IMR-90 (cell line): ENCODE results near the gene SLAMF7. TPM values are rescaled to one million over a fixed set of nuclear protein-coding genes. Genes with fewer than 3 reads are reported as not detected.

Experiments
- ATAC-seq: fragments of 200-7000 bp; cut with Tn5 transposase; 2 replicates; pipeline ENCODE4 v1.9.1; 2020; ENCODE audit warnings: low read depth, mild to moderate bottlenecking, moderate library complexity
- BruUV-seq: library from RNA; stranded (reverse); fragments of 400-500 nt; replicated peaks from 2 replicates; lab custom pipeline; 2021; lab: Mats Ljungman, UMichigan
- CTCF ChIA-PET: fragments of 300-600 bp; formaldehyde crosslinking; extraction: SDS; loops from one replicate; lab custom pipeline; 2021; ENCODE audit warnings: antibody characterized with exemption; lab: Yijun Ruan, JAX
- POLR2A ChIA-PET: fragments of 300-600 bp; sonication (Branson Sonifier 250); formaldehyde crosslinking; loops from one replicate; lab custom pipeline; 2022; ENCODE audit warnings: antibody characterized with exemption; ENCODE audit not compliant: unreplicated experiment; lab: Charles Lee
- DNase-seq: peaks from one replicate; pipeline ENCODE4 v3.0.0; 2013
- H2AFZ ChIP-seq: replicated peaks from 2 replicates; pipeline ENCODE3; 2013; ENCODE audit warnings: low read length, mild to moderate bottlenecking; ENCODE audit not compliant: poor library complexity
- H2AK5ac ChIP-seq: 2 replicates; pipeline ENCODE4 v1.6.1; 2013; ENCODE audit warnings: low read depth, low read length, inconsistent platforms
- H2AK9ac ChIP-seq: replicated peaks from 2 replicates; pipeline ENCODE3; 2013; ENCODE audit warnings: mild to moderate bottlenecking, low read depth, low read length, moderate library complexity; ENCODE audit not compliant: poor library complexity
- H2BK120ac ChIP-seq: 2 replicates; pipeline ENCODE4 v1.6.1; 2013; ENCODE audit warnings: low read depth, low read length, inconsistent platforms
- H2BK15ac ChIP-seq: 3 replicates; pipeline ENCODE4 v1.6.1; 2013; ENCODE audit warnings: low read depth, low read length, inconsistent platforms
- H2BK20ac ChIP-seq: 2 replicates; pipeline ENCODE4 v1.6.1; 2013; ENCODE audit warnings: low read depth, mild to moderate bottlenecking, inconsistent platforms, low read length, moderate library complexity
- H2BK5ac ChIP-seq: 2 replicates; pipeline ENCODE4 v1.6.1; 2013; ENCODE audit warnings: mild to moderate bottlenecking, low read depth, low read length, inconsistent platforms; ENCODE audit not compliant: poor library complexity, severe bottlenecking
- H3K14ac ChIP-seq: replicated peaks from 2 replicates; pipeline ENCODE4 v1.6.1; 2013; ENCODE audit warnings: low read depth, low read length, inconsistent platforms
- H3K18ac ChIP-seq: 2 replicates; pipeline ENCODE4 v1.6.1; 2013; ENCODE audit warnings: low read depth, low read length, control low read depth
- H3K23ac ChIP-seq: 2 replicates; pipeline ENCODE4 v1.6.1; 2013; ENCODE audit warnings: low read depth, low read length, inconsistent platforms
- H3K27ac ChIP-seq: 2 replicates; pipeline ENCODE4 v1.5.1; 2013; ENCODE audit warnings: mild to moderate bottlenecking, control low read depth, low read length; ENCODE audit not compliant: insufficient read depth
- H3K27me3 ChIP-seq: 2 replicates; pipeline ENCODE4 v1.6.1; 2013; ENCODE audit warnings: low read length; ENCODE audit not compliant: control insufficient read depth, insufficient read depth
- H3K36me3 ChIP-seq: 2 replicates; pipeline ENCODE4 v1.6.1; 2013; ENCODE audit warnings: low read length, mixed read lengths; ENCODE audit not compliant: control insufficient read depth, insufficient read depth
- H3K4ac ChIP-seq: 2 replicates; pipeline ENCODE4 v1.6.1; 2013; ENCODE audit warnings: low read depth, low read length, inconsistent platforms
- H3K4me1 ChIP-seq: 2 replicates; pipeline ENCODE4 v1.6.1; 2013; ENCODE audit warnings: low read length, mixed read lengths; ENCODE audit not compliant: control insufficient read depth, insufficient read depth
- H3K4me2 ChIP-seq: 2 replicates; pipeline ENCODE4 v1.6.1; 2013; ENCODE audit warnings: low read depth, mild to moderate bottlenecking, control low read depth, low read length, moderate library complexity
- H3K4me3 ChIP-seq: 2 replicates; pipeline ENCODE4 v1.5.1; 2013; ENCODE audit warnings: low read depth, mild to moderate bottlenecking, control low read depth, low read length, moderate library complexity; ENCODE audit not compliant: insufficient read depth
- H3K56ac ChIP-seq: 2 replicates; pipeline ENCODE4 v1.6.1; 2013; ENCODE audit warnings: low read length, inconsistent platforms; ENCODE audit not compliant: insufficient read depth; ENCODE audit errors: extremely low read depth
- H3K79me1 ChIP-seq, 2 experiments: 2 replicates each; pipeline ENCODE4 v1.6.1; 2013; ENCODE audit warnings: low read length in 2 of 2, inconsistent platforms in 1 of 2, low read depth in 1 of 2
- H3K9ac ChIP-seq: 2 replicates; pipeline ENCODE4 v1.6.1; 2013; ENCODE audit warnings: low read depth, low read length, control low read depth
- H3K9me1 ChIP-seq: 2 replicates; pipeline ENCODE4 v1.6.1; 2013; ENCODE audit warnings: low read length, inconsistent platforms; ENCODE audit not compliant: insufficient read depth
- H3K9me3 ChIP-seq: 2 replicates; pipeline ENCODE4 v1.6.1; 2013; ENCODE audit warnings: low read length; ENCODE audit not compliant: control insufficient read depth, insufficient read depth
- H4K20me1 ChIP-seq: 2 replicates; pipeline ENCODE4 v1.6.1; 2013; ENCODE audit warnings: low read length, inconsistent platforms; ENCODE audit not compliant: insufficient read depth
- H4K5ac ChIP-seq: 2 replicates; pipeline ENCODE4 v1.6.1; 2013; ENCODE audit warnings: mild to moderate bottlenecking, low read depth, low read length, control low read depth
- H4K8ac ChIP-seq, 2 experiments: 2 replicates each; pipeline ENCODE4 v1.6.1; 2013; ENCODE audit warnings: low read depth in 2 of 2, low read length in 2 of 2, control low read depth in 1 of 2, inconsistent platforms in 1 of 2
- H4K91ac ChIP-seq: 2 replicates; pipeline ENCODE4 v1.6.1; 2013; ENCODE audit warnings: low read depth, low read length, inconsistent platforms; ENCODE audit not compliant: insufficient read depth
- BHLHE40 ChIP-seq: fragments of 150-350 bp; IDR thresholded peaks from 2 replicates; pipeline ENCODE4 v1.6.1; 2016; ENCODE audit warnings: mild to moderate bottlenecking, low read depth, low read length
- CTCF ChIP-seq: conservative IDR thresholded peaks from 2 replicates; pipeline ENCODE4 v1.5.1; 2012; ENCODE audit warnings: mild to moderate bottlenecking, low read depth, low read length, improper control_type of control experiment
- FOS ChIP-seq: fragments of 150-350 bp; IDR thresholded peaks from 2 replicates; pipeline ENCODE4 v1.6.1; 2016; ENCODE audit warnings: low read depth, low read length
- MAFK ChIP-seq: IDR thresholded peaks from 2 replicates; pipeline ENCODE4 v1.6.1; 2012; ENCODE audit warnings: low read depth, low read length, improper control_type of control experiment
- MAZ ChIP-seq: IDR thresholded peaks from 2 replicates; pipeline ENCODE4 v1.6.1; 2012; ENCODE audit warnings: low read depth, mild to moderate bottlenecking, low read length, improper control_type of control experiment, moderate library complexity, borderline replicate concordance
- NFE2L2 ChIP-seq: fragments of 150-350 bp; IDR thresholded peaks from 2 replicates; pipeline ENCODE4 v1.6.1; 2016; ENCODE audit warnings: low read depth, mild to moderate bottlenecking, low read length
- POLR2A ChIP-seq: IDR thresholded peaks from 2 replicates; pipeline ENCODE4 v1.6.1; 2012; ENCODE audit warnings: mild to moderate bottlenecking, low read depth, low read length
- RAD21 ChIP-seq: IDR thresholded peaks from 2 replicates; pipeline ENCODE4 v1.6.1; 2012; ENCODE audit warnings: low read length, improper control_type of control experiment
- RCOR1 ChIP-seq: IDR thresholded peaks from 2 replicates; pipeline ENCODE4 v1.6.1; 2012; ENCODE audit warnings: mild to moderate bottlenecking, low read length, improper control_type of control experiment; ENCODE audit not compliant: insufficient replicate concordance
- RFX5 ChIP-seq: IDR thresholded peaks from 2 replicates; pipeline ENCODE4 v1.8.0; 2012; ENCODE audit warnings: low read depth, mild to moderate bottlenecking, low read length, moderate library complexity
- SMC3 ChIP-seq: fragments of 150-350 bp; IDR thresholded peaks from 2 replicates; pipeline ENCODE4 v1.6.1; 2016; ENCODE audit warnings: low read depth, mild to moderate bottlenecking, antibody characterized with exemption, low read length, moderate library complexity
- USF2 ChIP-seq: fragments of 150-350 bp; IDR thresholded peaks from 2 replicates; pipeline ENCODE4 v1.6.1; 2017; ENCODE audit warnings: mild to moderate bottlenecking, antibody characterized with exemption, low read length, low read depth
- WGBS, 2 experiments: methylation state at CpG; one replicate each; pipeline versions ENCODE4 v1.1.5 to v1.1.7; 2013; ENCODE audit warnings: missing lambda C conversion rate in 2 of 2; ENCODE audit not compliant: insufficient read length in 1 of 2; ENCODE audit errors: extremely low coverage in 2 of 2; 5-methylcytosine and 5-hydroxymethylcytosine counted together
- dilution Hi-C: fragments of 300-500 bp; cut with HindIII; formaldehyde crosslinking; loops from one replicate; pipeline ENCODE4 v1.14.3; 2018; ENCODE audit warnings: low sequenced_read_pairs; ENCODE audit not compliant: unreplicated experiment
- in situ Hi-C: fragments of 300-500 bp; cut with MboI; formaldehyde crosslinking; loops from 3 replicates; pipeline ENCODE4 v1.14.3; 2019; ENCODE audit warnings: low sequenced_read_pairs, inconsistent platforms, mixed read lengths
- intact Hi-C: fragments of 100-400 bp; cut with micrococcal nuclease; formaldehyde crosslinking; loops from 2 replicates; pipeline ENCODE4 v1.10.0; 2022
- polyA plus RNA-seq, 3 experiments: library from polyadenylated mRNA; depleted of rRNA; stranded (reverse); fragments of >200 nt; gene quantifications; 2 replicates each; pipeline ENCODE4 v1.2.3, GENCODE V29; 2012; ENCODE audit warnings: low replicate concordance in 1 of 3
- total RNA-seq: library from RNA; depleted of rRNA; stranded (reverse); fragments of >200 nt; gene quantifications from 2 replicates; pipeline ENCODE4 v1.2.3, GENCODE V29; 2012

SLAMF7 gene
- total and polyA plus RNA-seq, 2 of the 4 experiments (the other 2 are of a cell fraction), result not detected

GRCh38 chr1:160740133-160740688 lies 1.2 kb downstream of the SLAMF7 start:
- in situ Hi-C loops, result no loop called here
- Histone ChIP-seq H2BK5ac (no peak overlapping the region), H3K14ac (no peak overlapping the region), H3K9ac (no peak overlapping the region), H2AK9ac (no peak overlapping the region), H3K9me1 (no peaks in the 10 kb centered on the region), H3K56ac (no peak overlapping the region), H3K4ac (no peak overlapping the region), H3K9me3 (no peaks in the 10 kb centered on the region), H2BK20ac (no peak overlapping the region), H3K79me1 (no peaks in the 10 kb centered on the region), H4K8ac (no peak overlapping the region), H3K4me3 (no peak overlapping the region), H3K4me1 (no peaks in the 10 kb centered on the region), H4K91ac (no peak overlapping the region), H2BK120ac (no peak overlapping the region), H3K23ac (no peak overlapping the region), H3K18ac (no peak overlapping the region), H3K36me3 (no peaks in the 10 kb centered on the region), H3K27ac (no peak overlapping the region), H2AK5ac (no peak overlapping the region), H3K4me2 (no peak overlapping the region), H4K20me1 (no peaks in the 10 kb centered on the region), H2BK15ac (no peak overlapping the region), H3K27me3 (no peaks in the 10 kb centered on the region), H4K5ac (no peak overlapping the region), H2AFZ (no peak overlapping the region)
- no TSS peak for BruUV-seq
- no CpG with 5 or more reads among the region's 5 CpGs for WGBS, 2 experiments
- dilution Hi-C loops, result no loop called here
- intact Hi-C loops, result no loop called here
- CTCF ChIA-PET, result interaction anchor here (0.6 kb wide), 1 partner anchor 315 kb away, joined by 3 read pairs; no protein-coding TSS in a partner anchor
- DNase-seq (no peak), ATAC-seq (no peak)
- TF ChIP-seq BHLHE40, result no peak
- TF ChIP-seq USF2, result no peak
- TF ChIP-seq FOS, result no peak
- no peak for TF ChIP-seq MAFK
- no peak for TF ChIP-seq MAZ
- no peak for TF ChIP-seq SMC3
- no peak for TF ChIP-seq RFX5
- TF ChIP-seq CTCF, result no peak
- no peak for TF ChIP-seq POLR2A
- no peak for TF ChIP-seq NFE2L2
- TF ChIP-seq RAD21, result no peak
- TF ChIP-seq RCOR1, result no peak
- POLR2A ChIA-PET, result no interaction called here
